ENCODE measurements around the gene PM20D2. TPM values are rescaled to one million over a fixed set of nuclear protein-coding genes. Genes with fewer than 3 reads are reported as not detected.

The PM20D2 gene
- total and polyA plus RNA-seq, 9 donors: 10.0 to 32.0 (median 25.6) TPM

DNA sequence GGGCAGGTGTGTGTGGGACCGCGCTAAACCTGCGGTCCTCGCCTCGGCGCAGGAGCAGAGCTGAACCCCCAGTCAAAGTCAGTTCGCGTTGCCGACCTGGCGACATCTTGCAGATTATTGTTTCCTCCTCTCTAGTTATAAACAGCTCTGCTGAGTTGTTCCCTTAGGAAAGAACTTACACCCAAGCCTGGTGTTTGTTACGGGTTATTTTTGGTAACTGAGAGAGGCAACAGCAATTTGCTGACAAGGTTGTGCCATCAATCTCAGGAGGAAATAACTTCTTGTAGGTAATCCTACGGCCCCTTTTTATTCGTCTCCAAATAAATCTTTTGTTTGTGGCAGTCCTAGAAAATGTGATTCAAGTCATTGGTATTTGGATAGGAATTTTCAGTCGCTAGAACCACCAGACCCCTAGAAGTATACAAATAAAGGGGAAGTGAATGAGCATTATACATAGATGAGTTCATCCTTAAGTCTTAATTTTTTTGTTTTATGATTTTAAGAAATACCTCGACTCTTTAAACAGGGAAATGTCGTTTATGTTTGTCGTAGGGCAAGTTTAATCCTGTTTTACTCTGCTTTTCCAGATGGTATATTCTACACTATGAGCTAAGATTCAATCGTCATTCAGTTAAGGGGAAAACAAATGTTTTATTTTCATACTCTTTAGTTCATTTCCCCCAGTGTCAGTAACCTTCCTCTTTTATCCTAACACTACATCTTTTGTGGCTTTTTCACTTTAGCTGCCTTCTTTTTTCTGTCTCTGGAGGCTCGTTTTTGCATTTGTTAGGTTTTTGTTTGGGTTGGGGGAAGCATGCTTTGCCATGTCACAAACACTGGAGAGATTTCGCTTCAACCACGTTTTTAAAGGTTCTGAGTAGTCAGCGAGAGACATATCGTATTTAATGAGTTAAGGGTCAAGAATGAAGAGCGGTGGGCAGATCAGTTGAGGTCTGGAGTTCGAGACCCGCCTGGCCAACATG lies 1.2 kb downstream of the PM20D2 start:
- intact Hi-C loops (cut with DNase I): loop anchor here in 2 of 4 donors (10.0 kb wide), 1 partner anchor 62 kb away; the partner anchor contains the start of gene PNRC1 (in 2 of the 2)
- Histone ChIP-seq H3K4me3 (peak overlapping the region; percentile 77), H3K27ac (peak overlapping the region; percentile 82 to 97), H3K36me3 (no peaks in the 10 kb centered on the region), H3K27me3 (no peaks in the 10 kb centered on the region), H3K9me3 (no peaks in the 10 kb centered on the region), H3K4me1 (ENCODE audit: insufficient read depth) (peaks cover 6% of the 10 kb centered on the region)
- no peak for DNase-seq
- 33 to 35% (median 33%) methylated on average over 26 of the region's 26 CpGs for WGBS, 3 donors
- TF ChIP-seq, protein P1, sequence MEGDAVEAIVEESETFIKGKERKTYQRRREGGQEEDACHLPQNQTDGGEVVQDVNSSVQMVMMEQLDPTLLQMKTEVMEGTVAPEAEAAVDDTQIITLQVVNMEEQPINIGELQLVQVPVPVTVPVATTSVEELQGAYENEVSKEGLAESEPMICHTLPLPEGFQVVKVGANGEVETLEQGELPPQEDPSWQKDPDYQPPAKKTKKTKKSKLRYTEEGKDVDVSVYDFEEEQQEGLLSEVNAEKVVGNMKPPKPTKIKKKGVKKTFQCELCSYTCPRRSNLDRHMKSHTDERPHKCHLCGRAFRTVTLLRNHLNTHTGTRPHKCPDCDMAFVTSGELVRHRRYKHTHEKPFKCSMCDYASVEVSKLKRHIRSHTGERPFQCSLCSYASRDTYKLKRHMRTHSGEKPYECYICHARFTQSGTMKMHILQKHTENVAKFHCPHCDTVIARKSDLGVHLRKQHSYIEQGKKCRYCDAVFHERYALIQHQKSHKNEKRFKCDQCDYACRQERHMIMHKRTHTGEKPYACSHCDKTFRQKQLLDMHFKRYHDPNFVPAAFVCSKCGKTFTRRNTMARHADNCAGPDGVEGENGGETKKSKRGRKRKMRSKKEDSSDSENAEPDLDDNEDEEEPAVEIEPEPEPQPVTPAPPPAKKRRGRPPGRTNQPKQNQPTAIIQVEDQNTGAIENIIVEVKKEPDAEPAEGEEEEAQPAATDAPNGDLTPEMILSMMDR (IDR thresholded peaks at IDR 0.05): no peak
- no peak for TF ChIP-seq EP300 (IDR thresholded peaks at IDR 0.05)
- TF ChIP-seq POLR2A (IDR thresholded peaks at IDR 0.05): no peak

DNA sequence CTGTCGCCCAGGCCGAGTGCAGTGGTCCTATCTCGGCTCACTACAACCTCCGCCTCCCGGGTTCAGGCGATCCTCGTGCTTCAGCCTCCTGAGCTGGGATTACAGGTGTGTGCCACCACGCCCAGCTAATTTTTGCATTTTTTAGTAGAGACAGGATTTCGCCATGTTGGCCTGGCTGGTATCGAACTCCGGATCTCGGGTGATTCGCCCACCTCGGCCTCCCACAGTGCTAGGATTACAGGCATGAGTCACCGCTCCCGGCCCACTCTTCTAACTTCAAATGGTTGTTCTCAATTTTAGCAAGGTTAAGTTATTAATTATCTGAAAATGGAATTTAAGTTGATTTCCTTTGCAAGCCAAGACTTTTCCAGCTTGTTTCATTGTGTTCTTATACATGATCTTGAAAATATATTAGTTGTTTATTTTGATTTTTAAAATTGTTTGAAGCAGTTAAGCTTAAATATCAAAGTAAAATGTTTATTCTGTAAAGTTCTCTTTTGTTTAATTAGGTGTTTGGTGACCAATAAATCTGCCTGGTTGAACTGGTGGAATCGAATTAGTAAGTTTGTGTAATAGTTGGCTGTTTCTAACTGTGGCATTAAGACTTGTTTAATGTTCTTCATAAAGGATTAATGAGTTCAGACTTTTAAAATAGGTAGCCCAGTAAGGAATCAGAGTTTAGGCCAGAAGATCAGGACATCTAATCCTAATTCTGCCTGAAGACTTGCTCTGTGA lies 2.3 kb downstream of the PM20D2 start:
- Histone ChIP-seq H3K4me1 (ENCODE audit: insufficient read depth) (peaks cover 6% of the 10 kb centered on the region), H3K4me3 (no peak overlapping the region), H3K27ac (no peak overlapping the region), H3K27me3 (no peaks in the 10 kb centered on the region), H3K36me3 (no peaks in the 10 kb centered on the region), H3K9me3 (no peaks in the 10 kb centered on the region)
- intact Hi-C loops (cut with DNase I): loop anchor here in 2 of 4 donors (10.0 kb wide), 1 partner anchor 63 kb away; the partner anchor contains the start of gene PNRC1 (in 2 of the 2)
- WGBS, 3 donors: 95 to 96% (median 95%) methylated on average over 17 of the region's 17 CpGs
- DNase-seq: peak in 1 of 5 donors; percentile 25
- TF ChIP-seq, protein P1 (IDR thresholded peaks at IDR 0.05): no peak

DNA sequence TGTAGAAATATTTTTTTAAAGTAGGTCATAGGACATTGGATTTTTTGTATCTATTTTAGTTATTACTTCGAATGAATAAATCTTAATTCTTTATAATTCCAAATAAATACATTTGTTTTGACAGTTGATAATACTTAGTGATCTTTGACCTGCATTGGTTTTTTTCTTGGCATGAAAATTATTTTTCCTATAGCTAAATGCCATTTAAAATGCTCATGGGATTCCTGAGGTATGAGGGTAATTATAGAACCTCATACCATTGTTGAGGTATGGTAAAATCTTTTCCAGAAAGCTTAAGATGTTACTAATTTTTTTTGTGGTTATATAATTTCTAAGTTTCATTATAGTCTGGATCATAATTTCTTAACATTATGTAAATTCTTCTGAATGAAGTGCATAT lies 8.3 kb downstream of the PM20D2 start:
- Histone ChIP-seq H3K9me3 (no peaks in the 10 kb centered on the region), H3K27me3 (no peaks in the 10 kb centered on the region), H3K36me3 (no peaks in the 10 kb centered on the region), H3K27ac (no peak overlapping the region), H3K4me1 (ENCODE audit: insufficient read depth) (no peaks in the 10 kb centered on the region), H3K4me3 (no peak overlapping the region)
- TF ChIP-seq EP300 (IDR thresholded peaks at IDR 0.05): no peak
- intact Hi-C loops (cut with DNase I): no loop called here
- DNase-seq: no peak
- WGBS, 3 donors: 84 to 92% (median 87%) methylated on average over 1 of the region's 1 CpG

DNA sequence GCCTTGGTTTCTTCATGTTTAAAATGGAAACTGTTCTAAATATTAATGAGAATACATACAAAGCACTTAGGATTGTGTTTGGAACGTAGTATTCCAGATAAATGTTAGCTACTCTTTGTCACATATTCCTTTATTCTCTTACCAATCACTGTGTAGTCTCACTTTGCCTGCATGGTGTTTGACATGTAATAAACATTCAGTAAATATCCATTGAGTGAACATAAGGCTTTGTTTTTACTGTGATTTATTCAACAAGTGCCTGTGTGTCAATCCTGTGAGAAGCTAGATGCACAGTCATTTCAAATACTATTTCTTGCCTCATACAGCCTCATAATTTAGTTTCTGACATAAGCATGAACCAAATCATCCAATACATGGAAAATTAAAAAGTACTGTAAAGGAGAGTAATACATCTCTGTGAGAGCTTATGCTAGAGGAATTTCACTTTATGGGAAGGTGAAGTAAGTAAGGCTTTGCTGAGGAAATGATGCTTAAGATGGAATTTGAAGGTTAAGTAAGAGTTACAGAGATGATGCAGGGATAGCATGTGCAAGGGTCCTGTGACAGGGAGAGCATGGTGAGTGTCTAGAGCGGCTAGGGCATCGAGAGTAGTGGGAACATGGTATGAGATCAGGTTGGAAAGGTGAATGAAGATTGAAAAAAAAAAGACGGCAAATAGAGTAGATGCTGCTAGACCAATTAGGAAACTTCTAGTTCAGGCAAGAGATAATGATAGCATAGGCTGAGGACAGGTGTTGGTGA lies 14.7 kb downstream of the PM20D2 start:
- Histone ChIP-seq H3K27ac (no peak overlapping the region), H3K9me3 (no peaks in the 10 kb centered on the region), H3K27me3 (no peaks in the 10 kb centered on the region), H3K36me3 (no peaks in the 10 kb centered on the region), H3K4me1 (ENCODE audit: insufficient read depth) (peaks cover 1% of the 10 kb centered on the region), H3K4me3 (no peak overlapping the region)
- TF ChIP-seq, protein P1 (IDR thresholded peaks at IDR 0.05): no peak
- TF ChIP-seq POLR2A (IDR thresholded peaks at IDR 0.05) (no peak), EP300 (IDR thresholded peaks at IDR 0.05) (no peak)
- WGBS, 3 donors: 96 to 99% (median 97%) methylated on average over 4 of the region's 4 CpGs
- DNase-seq: no peak
- intact Hi-C loops (cut with DNase I): no loop called here
